GM20000 (cell line): ENCODE data around the gene SERPINC1.
"Not testable (repeated sequence)": the region's sequence is repeated elsewhere in the genome, so short reads cannot be mapped to it uniquely, and the experiment has no call there.

Experiments used
- DNase-seq: peaks from one replicate; pipeline ENCODE4 v3.0.0; 2012; ENCODE audit warnings: low spot score
- CTCF ChIP-seq: IDR thresholded peaks from 2 replicates; pipeline ENCODE4 v1.5.1; 2012; ENCODE audit warnings: mild to moderate bottlenecking, control low read depth; ENCODE audit errors: extremely low read depth, missing control alignments

SERPINC1 gene

DNA sequence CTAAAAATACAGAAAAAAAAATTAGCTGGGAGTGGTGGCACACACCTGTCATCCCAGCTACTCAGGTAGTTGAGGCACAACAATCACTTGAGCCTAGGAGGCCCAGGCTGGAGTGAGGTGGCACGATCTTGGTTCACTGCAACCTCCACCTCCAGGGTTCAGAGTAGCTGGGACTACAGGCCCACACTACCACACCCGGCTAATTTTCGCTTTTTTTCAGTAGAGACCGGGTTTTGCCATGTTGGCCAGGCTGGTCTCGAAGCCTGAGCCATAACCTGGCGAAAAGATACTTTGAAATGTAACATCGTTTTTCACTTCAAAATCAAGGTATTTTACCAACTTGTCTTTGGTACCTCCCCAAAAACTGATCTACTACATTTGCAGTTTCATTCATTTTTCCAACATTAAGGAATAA lies 55.4 kb downstream of the SERPINC1 start:
- DNase-seq, result no peak

DNA sequence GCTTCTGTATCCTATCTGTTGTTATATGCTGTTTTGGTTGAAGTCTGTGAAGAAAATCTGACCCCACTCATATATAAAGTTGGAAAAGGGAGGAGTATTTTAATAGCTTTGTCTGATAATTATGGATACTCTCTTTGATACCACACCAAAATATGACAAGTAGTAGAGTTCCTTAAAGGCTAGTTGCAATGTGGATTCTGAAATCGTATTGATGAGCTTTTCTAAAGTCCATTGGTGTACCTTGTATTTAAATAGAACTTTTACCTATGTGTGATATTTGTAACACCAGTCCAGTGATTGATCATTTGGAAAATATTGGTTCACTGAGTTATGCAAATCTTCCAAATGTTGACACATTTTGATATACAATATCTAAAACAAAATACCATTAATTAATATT lies 57.1 kb downstream of the SERPINC1 start:
- DNase-seq, result no peak
- TF ChIP-seq CTCF, result no peak

More for the DNA sequence above, 55.4 kb downstream of the SERPINC1 start:
- no peak for TF ChIP-seq CTCF

DNA sequence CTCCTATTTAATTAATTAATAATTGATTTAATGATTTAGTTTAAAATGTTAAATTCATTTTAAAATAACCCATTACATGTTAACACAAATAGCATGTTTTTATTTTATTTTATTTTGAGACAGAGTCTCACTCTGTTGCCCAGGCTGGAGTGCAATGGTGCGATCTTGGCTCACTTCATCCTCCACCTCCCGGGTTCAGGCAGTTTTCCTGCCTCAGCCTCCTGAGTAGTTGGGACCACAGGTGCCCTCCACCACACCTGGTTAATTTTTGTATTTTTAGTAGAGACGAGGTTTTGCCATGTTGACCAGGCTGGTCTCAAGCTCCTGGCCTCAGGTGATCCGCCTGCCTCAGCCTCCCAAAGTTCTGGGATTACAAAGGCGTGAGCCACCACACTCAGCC lies 57.6 kb downstream of the SERPINC1 start:
- not testable (repeated sequence) for DNase-seq

- no peak for DNase-seq
- no peak for TF ChIP-seq CTCF
These were observed 59.7 kb downstream of the SERPINC1 start for GRCh38 chr1:173857363-173857917.

DNA sequence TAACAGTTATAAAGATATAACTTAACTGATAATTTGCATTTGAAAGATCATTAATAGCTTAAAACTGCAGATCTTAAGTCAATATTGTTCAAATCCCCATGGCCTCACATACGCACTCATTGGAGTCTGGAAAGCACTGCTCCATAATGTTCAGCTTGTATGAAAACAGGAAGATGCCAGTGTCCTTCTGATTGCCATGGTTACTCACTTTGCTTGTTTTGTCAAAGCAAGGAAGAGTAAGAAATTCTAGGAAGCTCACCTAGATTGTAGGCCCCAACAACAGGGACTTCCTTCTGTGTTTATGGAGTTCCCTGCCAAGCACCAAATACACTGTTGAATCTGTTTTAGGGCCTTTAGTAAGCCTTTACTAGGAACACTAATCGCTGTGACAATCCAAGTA lies 60.2 kb downstream of the SERPINC1 start:
- no peak for DNase-seq
- TF ChIP-seq CTCF, result no peak

- TF ChIP-seq CTCF, result no peak
These were observed 61.1 kb downstream of the SERPINC1 start for GRCh38 chr1:173856014-173856413.

More at GRCh38 chr1:173856014-173856413, 61.1 kb downstream of the SERPINC1 start:
- DNase-seq, result no peak
